Measurements from ENCODE around the gene VCP. TPM values are rescaled to one million over a fixed set of nuclear protein-coding genes. Genes with fewer than 3 reads are reported as not detected.
A peak's percentile ranks its signal among the peaks of the same experiment; 100 is the strongest.

VCP gene
- total and polyA plus RNA-seq, 9 of the 15 experiments (the other 6 are each of a cell fraction or from before 2014, with no cell fraction given), result 7.1 to 257 (median 199) TPM

DNA sequence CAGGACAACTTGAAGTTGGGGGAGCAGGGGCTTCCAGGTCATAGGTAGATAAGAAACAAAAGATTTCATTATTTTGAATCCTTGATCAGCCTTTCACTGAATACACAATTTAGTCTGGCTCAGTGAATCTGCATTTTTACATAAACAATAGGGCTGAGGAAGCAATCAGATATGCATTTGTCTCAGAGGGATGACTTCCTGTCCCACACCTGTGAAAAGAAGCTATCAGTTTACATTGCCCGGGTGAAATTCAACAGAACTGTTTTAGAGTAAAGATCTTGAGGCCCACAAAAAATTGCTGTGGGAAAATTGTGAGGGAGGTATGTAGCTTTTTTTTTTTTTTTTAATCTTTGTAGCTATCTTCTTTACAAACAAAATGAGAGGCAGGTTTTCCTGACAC lies 44.6 kb downstream of the VCP start:
- no TSS peak for BruUV-seq (replicated peaks)
- no peaks in the 10 kb centered on the region for H3K79me2 ChIP-seq (ENCODE audit: control insufficient read depth, insufficient read depth, low read length)
- H3K9ac ChIP-seq (ENCODE audit: insufficient read depth in 1 of 2, low read depth in 2 of 2, low read length in 2 of 2), result no peak overlapping the region
- ATAC-seq (no peak), FAIRE-seq (no peak), DNase-seq (ENCODE audit: extremely low read depth in 1 of 4, low spot score in 3 of 4) (no peak)
- H2AFZ ChIP-seq (ENCODE audit: low read depth, low read length), result no peak overlapping the region
- intact Hi-C loops (cut with micrococcal nuclease), result no loop called here
- no peaks in the 10 kb centered on the region for H3K9me3 ChIP-seq (replicated peaks; ENCODE audit: control insufficient read depth, insufficient read depth, low read depth, low read length)
- ChIA-PET CTCF (ENCODE audit: low intra/inter-chr PET ratio) (no interaction called here), POLR2A (interaction anchor here (1.0 kb wide), 1 partner anchor 18 kb away, joined by 4 read pairs; no protein-coding TSS in a partner anchor)
- H3K4me3 ChIP-seq, result no peak overlapping the region
- peak overlapping the region; percentile 79; the same call in 1 of the 3 replicates for H3K27ac ChIP-seq (ENCODE audit: extremely low read depth, low read depth, low read length)
- H3K4me2 ChIP-seq (ENCODE audit: insufficient read depth, low read length), result no peak overlapping the region
- no peaks in the 10 kb centered on the region; the same call in 2 of the 3 replicates for H3K36me3 ChIP-seq (ENCODE audit: control insufficient read depth, insufficient read depth, low read length)
- H3K9me1 ChIP-seq (ENCODE audit: control insufficient read depth, insufficient read depth, low read length), result no peaks in the 10 kb centered on the region
- 0% methylated on average over 1 of the region's 1 CpG for WGBS (ENCODE audit: insufficient coverage, low coverage, missing lambda C conversion rate)
- H3K27me3 ChIP-seq (ENCODE audit: control insufficient read depth in 2 of 2, insufficient read depth in 2 of 2, low read length in 2 of 2), result no peaks in the 10 kb centered on the region
- TF ChIP-seq PYGO2 (tag; IDR thresholded peaks at IDR 0.05) (no peak), SOX6 (IDR thresholded peaks at IDR 0.05) (peak; percentile 49; the same call in 1 of the 2 replicates), ZEB2 (IDR thresholded peaks at IDR 0.05) (peak; percentile 37; the same call in 1 of the 2 replicates), ZBTB9 (CRISPR knock-in tag; IDR thresholded peaks at IDR 0.05) (no peak), ZBTB5 (IDR thresholded peaks at IDR 0.05) (no peak)
- no peaks in the 10 kb centered on the region for H4K20me1 ChIP-seq (replicated peaks; ENCODE audit: control insufficient read depth, insufficient read depth, low read length)
- H3K4me1 ChIP-seq (replicated peaks in 1 of 2; ENCODE audit: control insufficient read depth in 2 of 2, insufficient read depth in 2 of 2, low read length in 2 of 2), result peaks cover 8 to 28% of the 10 kb centered on the region in 2 experiments; a peak in 4 of 5 replicates
- in situ Hi-C loops (cut with MboI), result no loop called here

All from K562 (cell line).